ENCODE results near the gene XXYLT1.

XXYLT1 gene

DNA sequence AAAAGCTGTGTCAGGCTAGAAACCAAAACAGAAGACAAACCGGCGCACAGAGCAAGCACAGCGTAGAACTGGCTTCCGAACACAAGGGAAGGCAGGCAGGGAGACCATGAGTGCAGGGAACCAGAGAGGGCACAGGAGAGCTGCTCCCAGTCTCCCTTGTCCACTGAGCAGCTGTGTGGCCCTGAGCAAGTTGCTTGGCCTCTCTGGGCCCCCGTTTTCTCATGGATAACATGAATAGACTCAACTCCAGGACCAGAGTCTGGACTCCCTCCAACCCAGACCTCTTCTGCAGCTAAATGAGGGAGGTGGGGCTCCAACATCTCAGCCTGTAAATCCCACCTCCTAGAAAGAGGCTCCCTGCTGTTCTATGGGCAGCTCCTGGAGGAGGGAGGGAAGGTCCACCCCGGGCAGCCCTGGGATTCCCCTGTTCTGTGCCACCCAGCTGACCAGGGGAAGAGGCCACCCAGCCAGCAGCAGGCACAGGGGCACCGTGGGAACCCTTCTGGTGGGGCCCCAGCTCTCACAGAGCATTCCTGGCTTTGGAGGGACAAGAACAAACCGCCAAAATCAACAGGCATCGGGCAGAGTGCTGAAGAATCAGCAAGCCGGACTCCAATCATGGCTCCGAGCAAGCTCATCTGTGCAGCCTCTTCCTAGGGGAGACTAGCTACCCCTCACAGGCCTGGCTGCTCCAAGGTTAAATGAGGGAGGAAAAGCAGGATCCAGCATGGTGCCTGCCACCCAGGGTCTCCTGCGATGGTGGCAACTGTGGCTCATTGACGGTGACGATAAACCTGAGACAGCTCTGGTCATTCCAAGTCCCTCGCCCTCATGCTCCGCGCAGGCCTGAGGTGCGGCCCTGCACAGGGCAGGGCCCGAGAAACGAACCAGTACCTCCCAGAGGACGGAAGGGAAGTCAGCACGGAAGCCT, 15.1 kb downstream of the XXYLT1 start:
- TF ChIP-seq, protein P1, sequence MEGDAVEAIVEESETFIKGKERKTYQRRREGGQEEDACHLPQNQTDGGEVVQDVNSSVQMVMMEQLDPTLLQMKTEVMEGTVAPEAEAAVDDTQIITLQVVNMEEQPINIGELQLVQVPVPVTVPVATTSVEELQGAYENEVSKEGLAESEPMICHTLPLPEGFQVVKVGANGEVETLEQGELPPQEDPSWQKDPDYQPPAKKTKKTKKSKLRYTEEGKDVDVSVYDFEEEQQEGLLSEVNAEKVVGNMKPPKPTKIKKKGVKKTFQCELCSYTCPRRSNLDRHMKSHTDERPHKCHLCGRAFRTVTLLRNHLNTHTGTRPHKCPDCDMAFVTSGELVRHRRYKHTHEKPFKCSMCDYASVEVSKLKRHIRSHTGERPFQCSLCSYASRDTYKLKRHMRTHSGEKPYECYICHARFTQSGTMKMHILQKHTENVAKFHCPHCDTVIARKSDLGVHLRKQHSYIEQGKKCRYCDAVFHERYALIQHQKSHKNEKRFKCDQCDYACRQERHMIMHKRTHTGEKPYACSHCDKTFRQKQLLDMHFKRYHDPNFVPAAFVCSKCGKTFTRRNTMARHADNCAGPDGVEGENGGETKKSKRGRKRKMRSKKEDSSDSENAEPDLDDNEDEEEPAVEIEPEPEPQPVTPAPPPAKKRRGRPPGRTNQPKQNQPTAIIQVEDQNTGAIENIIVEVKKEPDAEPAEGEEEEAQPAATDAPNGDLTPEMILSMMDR (IDR thresholded peaks at IDR 0.05; ENCODE audit: insufficient read depth, low read length, poor library complexity, severe bottlenecking) = no peak
- Histone ChIP-seq H3K36me3 (ENCODE audit: control insufficient read depth, insufficient read depth, low read length) (peaks cover 1% of the 10 kb centered on the region; the same call in 1 of the 2 replicates), H3K4me3 (replicated peaks; ENCODE audit: low read depth, low read length) (no peak overlapping the region), H3K27me3 (replicated peaks; ENCODE audit: control insufficient read depth, insufficient read depth, low read length) (no peaks in the 10 kb centered on the region)
- DNase-seq (ENCODE audit: extremely low read depth, insufficient read length) = no peak

DNA sequence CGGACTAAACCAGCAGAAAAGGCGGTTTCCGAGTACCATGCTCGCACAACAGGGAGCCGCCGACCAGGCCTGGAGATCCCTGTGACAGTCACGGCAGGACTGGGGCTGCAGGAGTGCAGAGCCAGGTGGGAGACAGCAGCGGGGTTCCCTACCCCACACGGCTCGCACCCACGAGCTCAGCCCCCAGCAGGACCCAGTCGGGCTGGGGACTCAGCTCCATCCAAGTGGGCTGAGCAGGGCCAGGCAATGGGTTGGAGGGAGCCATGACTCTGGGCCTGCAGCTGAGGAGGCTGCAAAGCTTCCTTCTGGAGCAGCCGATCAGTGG, 15.8 kb downstream of the XXYLT1 start:
- peaks cover 1% of the 10 kb centered on the region; the same call in 1 of the 2 replicates for H3K36me3 ChIP-seq (ENCODE audit: control insufficient read depth, insufficient read depth, low read length)
- no peak for DNase-seq (ENCODE audit: extremely low read depth, insufficient read length)
- no peak overlapping the region for H3K4me3 ChIP-seq (replicated peaks; ENCODE audit: low read depth, low read length)
- TF ChIP-seq, protein P1 (IDR thresholded peaks at IDR 0.05; ENCODE audit: insufficient read depth, low read length, poor library complexity, severe bottlenecking) = no peak
- no peaks in the 10 kb centered on the region for H3K27me3 ChIP-seq (replicated peaks; ENCODE audit: control insufficient read depth, insufficient read depth, low read length)

DNA sequence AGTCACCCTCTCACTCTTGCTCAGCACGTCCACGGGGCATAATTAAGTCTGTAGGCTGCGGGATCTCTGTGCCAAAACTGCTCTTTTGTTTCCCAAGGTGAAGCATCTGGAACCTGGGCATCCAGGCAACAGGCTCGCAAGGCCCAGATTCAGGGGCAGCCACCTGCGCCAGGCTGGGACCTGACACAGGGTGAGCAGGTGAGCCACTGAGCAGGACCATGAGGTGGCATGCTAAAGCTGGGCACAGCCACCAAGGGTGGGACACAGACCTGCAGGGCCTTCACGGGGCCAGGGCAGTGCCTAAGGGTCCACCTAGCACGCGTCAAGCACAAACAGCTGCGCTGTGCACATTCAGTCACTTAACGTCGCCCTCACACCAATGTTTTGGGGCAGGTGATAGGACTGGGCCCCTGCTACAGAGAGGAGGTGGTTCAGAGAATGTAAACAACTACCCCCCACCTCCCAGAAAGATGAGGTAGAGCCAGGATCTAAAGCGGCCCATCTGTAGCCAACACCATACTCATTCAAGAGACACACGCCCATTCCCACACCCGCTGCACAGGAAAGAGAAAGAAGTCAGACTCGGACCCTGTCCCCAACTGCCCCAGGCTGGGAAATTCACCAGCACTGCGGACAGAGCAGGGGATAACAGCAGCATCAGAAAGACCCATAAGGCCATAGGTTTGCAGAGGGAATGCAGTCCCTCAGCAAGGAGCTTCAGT, 16.3 kb downstream of the XXYLT1 start:
- no peak for DNase-seq (ENCODE audit: extremely low read depth, insufficient read length)
- TF ChIP-seq, protein P1 (IDR thresholded peaks at IDR 0.05; ENCODE audit: insufficient read depth, low read length, poor library complexity, severe bottlenecking) = no peak
- peaks cover 1% of the 10 kb centered on the region; the same call in 1 of the 2 replicates for H3K36me3 ChIP-seq (ENCODE audit: control insufficient read depth, insufficient read depth, low read length)
- H3K27me3 ChIP-seq (replicated peaks; ENCODE audit: control insufficient read depth, insufficient read depth, low read length) = no peaks in the 10 kb centered on the region
- H3K4me3 ChIP-seq (replicated peaks; ENCODE audit: low read depth, low read length) = no peak overlapping the region

DNA sequence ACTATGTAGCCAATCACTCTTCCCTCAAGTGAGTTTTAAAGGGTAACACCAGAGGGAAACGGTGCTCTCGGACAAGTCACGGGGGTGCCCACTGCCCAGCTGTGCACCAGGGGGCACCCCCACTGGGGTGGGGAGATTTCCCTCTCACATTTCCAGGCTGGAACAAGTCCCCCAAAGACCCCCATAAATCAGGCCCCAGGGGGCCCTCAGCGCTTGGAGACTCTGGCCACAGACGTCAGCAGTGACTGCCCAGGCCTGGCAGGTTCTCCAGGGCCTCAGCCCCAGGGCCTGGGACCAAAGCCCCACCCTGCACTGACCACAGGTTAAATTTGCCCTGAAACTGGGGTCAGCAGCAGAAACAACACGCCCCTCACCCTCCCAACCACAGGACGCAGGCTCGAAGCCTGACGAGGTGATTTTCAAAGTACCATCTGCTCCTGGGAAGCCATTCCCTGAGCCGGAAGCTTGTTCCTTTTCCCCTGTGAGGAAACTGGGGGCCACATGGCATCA, 17.0 kb downstream of the XXYLT1 start:
- Histone ChIP-seq H3K36me3 (ENCODE audit: control insufficient read depth, insufficient read depth, low read length) (peaks cover 1% of the 10 kb centered on the region; the same call in 1 of the 2 replicates), H3K4me3 (replicated peaks; ENCODE audit: low read depth, low read length) (no peak overlapping the region), H3K27me3 (replicated peaks; ENCODE audit: control insufficient read depth, insufficient read depth, low read length) (no peaks in the 10 kb centered on the region)
- TF ChIP-seq, protein P1 (IDR thresholded peaks at IDR 0.05; ENCODE audit: insufficient read depth, low read length, poor library complexity, severe bottlenecking) = no peak
- DNase-seq (ENCODE audit: extremely low read depth, insufficient read length) = no peak

DNA sequence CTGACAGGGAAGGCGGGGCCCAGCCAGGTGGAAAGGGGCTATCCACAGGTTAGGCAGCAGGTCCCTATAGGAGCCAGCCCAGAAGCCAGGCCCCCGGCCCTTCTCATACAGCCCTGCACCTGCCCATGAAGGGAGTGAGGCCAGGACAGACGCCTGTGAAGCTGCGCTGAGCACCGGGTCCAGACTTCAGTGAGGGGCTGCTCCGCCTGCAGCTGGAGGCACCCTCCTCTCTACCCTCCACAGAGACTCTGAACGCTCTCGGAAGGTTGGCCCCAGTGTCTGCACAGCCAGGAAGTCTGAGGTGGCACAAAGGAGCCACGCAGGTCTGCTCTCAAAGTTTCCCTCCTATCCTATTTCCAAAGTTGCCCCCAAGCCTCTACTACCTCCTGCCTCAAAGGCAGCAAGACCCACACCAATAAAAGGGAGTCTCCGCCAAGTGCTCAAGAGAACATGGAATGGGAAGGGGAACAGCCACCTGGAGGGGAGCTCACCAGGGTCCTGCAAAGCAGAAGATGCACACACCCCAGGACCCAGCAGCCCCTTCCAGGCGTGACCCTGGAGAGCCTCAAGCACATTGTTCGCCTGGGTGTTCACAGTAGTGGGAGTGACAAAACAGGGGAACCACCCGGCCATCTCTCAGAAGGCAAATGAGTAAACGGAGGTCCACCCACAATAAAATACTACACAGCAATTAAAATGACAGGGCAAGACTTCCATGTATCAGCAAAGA, 19.5 kb downstream of the XXYLT1 start:
- Histone ChIP-seq H3K4me3 (replicated peaks; ENCODE audit: low read depth, low read length) (no peak overlapping the region), H3K36me3 (ENCODE audit: control insufficient read depth, insufficient read depth, low read length) (peaks cover 1% of the 10 kb centered on the region; the same call in 1 of the 2 replicates), H3K27me3 (replicated peaks; ENCODE audit: control insufficient read depth, insufficient read depth, low read length) (no peaks in the 10 kb centered on the region)
- TF ChIP-seq, protein P1 (IDR thresholded peaks at IDR 0.05; ENCODE audit: insufficient read depth, low read length, poor library complexity, severe bottlenecking) = no peak
- no peak for DNase-seq (ENCODE audit: extremely low read depth, insufficient read length)
